Measurements from ENCODE around the gene GATM. TPM values are rescaled to one million over a fixed set of nuclear protein-coding genes. Genes with fewer than 3 reads are reported as not detected.

The GATM gene
- 0.49 TPM in 1 of 2 replicates, not detected in the other for total RNA-seq

GRCh38 chr15:45378149-45378912, at the start of gene GATM:
Gene GATM (minus strand): TSS chr15:45378544. CDS start chr15:45378453, 91 bp downstream.

Other genes starting within 250 kb of the GATM start
- gene DUOXA1, start 248.7 kb downstream of the GATM start, total RNA-seq = not detected in 2 replicates
- not detected in 2 replicates for gene DUOX1, start 248.6 kb downstream of the GATM start, total RNA-seq
- 0.65 and 2.2 TPM in 2 replicates for gene SHF, start 190.6 kb downstream of the GATM start, total RNA-seq
- not detected in 2 replicates for gene SLC28A2, start 126.3 kb downstream of the GATM start, total RNA-seq
- gene SLC30A4, start 144.2 kb upstream of the GATM start, total RNA-seq = 4.5 and 7.9 TPM in 2 replicates
- 40.2 and 52.5 TPM in 2 replicates for gene BLOC1S6, start 208.8 kb upstream of the GATM start, total RNA-seq

Data from bladder microvascular endothelial cell (primary cell).